Stimulated activated CD8-positive, alpha-beta memory T cell treated with anti-CD3 and anti-CD28 coated beads, Interleukin-15, amount 100 ng/mL, for 48 hours (primary cell): ENCODE measurements around the gene NAT14.
"Not testable (repeated sequence)": the region's sequence is repeated elsewhere in the genome, so short reads cannot be mapped to it uniquely, and the experiment has no call there.

Source experiments
- DNase-seq, 2 donors: peaks; one replicate each; pipeline ENCODE4 v3.0.0-alpha.2; 2020; ENCODE audit warnings: low read depth in 2 of 2

NAT14 gene

GRCh38 chr19:55486971-55487923 lies 2.3 kb downstream of the NAT14 start:
- peak; percentile 42 to 48 for DNase-seq

- no peak for DNase-seq
Measured at GRCh38 chr19:55487924-55488687, 3.1 kb downstream of the NAT14 start, which contains the start of gene SSC5D. SSC5D (plus strand) TSS chr19:55488436; CDS start chr19:55488590, 154 bp downstream.

- DNase-seq: no peak
Measured at GRCh38 chr19:55488986-55489710, 4.2 kb downstream of the NAT14 start.

- no peak for DNase-seq
Measured at GRCh38 chr19:55489711-55490477, 4.9 kb downstream of the NAT14 start.

- no peak for DNase-seq
Measured at GRCh38 chr19:55490478-55491432, 5.8 kb downstream of the NAT14 start.

- DNase-seq: no peak
Measured at GRCh38 chr19:55491546-55492360, 6.8 kb downstream of the NAT14 start.

GRCh38 chr19:55492362-55492944 lies 7.5 kb downstream of the NAT14 start:
- DNase-seq: no peak

GRCh38 chr19:55493052-55493644 lies 8.2 kb downstream of the NAT14 start:
- DNase-seq: no peak

GRCh38 chr19:55493645-55494171 lies 8.7 kb downstream of the NAT14 start:
- no peak for DNase-seq

- DNase-seq: no peak
Measured at GRCh38 chr19:55494172-55494761, 9.3 kb downstream of the NAT14 start.

- no peak for DNase-seq
Measured at GRCh38 chr19:55495646-55496349, 10.8 kb downstream of the NAT14 start.

GRCh38 chr19:55496820-55497219 lies 11.8 kb downstream of the NAT14 start:
- not testable (repeated sequence) for DNase-seq

- DNase-seq: no peak
Measured at GRCh38 chr19:55497763-55498162, 12.8 kb downstream of the NAT14 start.

- no peak for DNase-seq
Measured at GRCh38 chr19:55498246-55498840, 13.4 kb downstream of the NAT14 start.

GRCh38 chr19:55500368-55500952 lies 15.5 kb downstream of the NAT14 start:
- no peak for DNase-seq
